ENCODE results near the gene ODAD2.
"Not testable (repeated sequence)": the region's sequence is repeated elsewhere in the genome, so short reads cannot be mapped to it uniquely, and the experiment has no call there.

The ODAD2 gene

DNA sequence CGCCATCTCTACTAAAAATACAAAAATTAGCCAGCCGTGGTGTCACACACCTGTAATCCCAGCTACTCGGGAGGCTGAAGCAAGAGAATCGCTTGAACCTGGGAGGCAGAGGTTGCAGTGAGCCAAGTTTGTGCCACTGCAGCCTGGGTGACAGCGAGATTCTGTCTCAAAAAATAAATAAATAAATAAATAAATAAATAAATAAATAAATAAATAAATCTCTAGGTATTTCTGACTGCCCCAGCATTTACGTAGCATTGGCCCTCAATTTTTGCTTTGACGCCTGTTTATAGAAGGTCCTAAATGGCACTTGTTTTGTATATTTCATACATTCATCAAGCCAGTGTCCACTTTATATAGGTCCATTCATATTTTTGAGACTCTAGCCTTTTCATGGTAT lies 28.9 kb downstream of the ODAD2 start:
- DNase-seq: not testable (repeated sequence)

DNA sequence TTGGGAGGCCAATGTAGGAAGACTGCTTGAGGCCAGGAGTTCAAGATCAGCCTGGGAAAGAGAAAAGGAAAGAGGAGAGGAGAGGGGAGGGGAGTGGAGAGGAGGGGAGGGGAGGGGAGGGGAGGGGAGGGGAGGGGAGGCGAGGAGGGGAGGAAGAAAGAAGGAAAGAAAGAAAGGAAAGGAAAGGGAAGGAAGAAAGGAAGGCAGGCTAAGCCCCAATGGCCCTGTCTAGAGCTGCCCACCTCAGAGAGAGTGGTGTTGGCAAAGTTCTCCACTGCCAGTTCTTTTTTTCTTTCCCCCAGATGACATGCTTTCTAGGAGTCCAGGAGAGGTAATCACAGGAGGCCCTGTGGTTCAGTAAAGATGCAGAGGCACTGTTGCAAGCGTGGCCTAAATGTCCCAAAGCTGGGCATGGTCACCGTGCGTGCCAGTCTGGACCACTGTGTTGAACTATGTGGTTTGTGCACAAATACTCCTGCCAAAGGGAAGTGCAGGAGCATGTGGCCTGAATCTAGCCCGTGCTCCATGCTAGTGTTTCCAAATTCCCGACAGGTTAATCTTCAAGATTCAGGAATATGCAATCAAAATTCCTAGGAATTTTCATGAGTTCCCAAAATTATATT lies 39.7 kb downstream of the ODAD2 start:
- DNase-seq: no peak

DNA sequence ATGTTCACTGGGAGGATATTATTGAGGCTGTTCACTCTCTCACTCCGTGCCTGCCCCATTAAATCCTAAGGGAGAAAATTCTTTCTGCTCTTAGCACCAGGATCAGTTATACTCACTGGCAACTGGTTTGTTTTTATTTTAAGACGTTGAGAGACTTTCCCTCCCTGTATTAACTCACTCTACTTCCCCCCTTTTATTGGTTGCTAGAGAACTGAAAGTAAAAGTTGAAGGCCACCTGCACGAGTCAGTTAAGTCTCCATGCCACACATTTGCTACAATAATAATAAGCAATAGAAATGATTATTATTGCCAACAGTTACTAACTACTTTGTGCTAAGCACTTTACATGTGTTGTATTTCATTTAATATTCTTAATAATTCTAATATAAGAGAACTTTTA lies 40.5 kb downstream of the ODAD2 start:
- not testable (repeated sequence) for DNase-seq

DNA sequence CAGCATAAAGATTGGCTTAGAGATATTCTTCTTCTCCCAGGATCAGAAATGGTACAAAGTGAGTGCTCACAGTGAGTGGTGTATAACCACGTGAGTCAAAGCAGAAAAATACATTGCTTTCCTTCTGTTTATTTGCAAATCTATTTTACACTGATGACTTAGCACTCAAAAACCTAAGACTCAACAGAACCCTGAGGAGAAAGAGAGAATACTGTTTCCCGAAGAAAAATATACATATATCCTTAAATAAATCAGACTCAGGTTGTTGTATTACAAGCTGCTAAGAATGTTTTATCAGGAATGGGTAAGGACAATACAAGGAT lies 48.7 kb downstream of the ODAD2 start:
- no peak for DNase-seq

DNA sequence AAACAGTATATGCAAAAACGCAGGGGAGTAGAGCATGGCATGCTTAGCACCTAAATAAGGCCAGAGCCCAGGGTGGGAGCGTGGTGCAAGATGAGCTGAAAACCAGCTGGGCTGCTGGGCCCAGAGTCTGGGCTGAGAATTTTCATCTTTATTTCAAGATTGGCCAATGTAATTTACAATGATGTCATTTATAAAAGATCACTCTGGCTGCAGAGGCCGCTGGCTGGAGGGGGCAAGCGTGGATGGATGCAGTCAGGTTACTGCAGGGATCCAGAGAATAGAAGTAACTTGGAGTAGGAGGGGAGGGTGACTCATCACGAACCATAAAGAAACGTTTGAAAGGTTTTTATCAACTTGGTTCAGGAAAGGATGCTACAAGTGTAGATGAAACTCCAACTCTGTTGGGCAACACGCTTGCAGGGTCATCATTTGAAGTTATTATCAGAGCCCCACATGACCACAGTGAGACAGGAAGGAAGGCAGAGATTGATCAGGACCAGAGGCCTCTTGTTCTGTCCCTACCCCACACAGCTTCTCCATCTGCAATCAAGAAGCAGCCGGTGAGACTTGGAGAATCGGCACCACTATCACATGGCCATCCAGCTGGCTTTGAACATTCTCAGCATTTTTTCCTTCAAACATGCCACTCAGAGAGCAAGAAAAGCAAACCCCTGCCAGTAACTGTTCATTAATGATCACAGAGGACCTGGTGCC lies 49.2 kb downstream of the ODAD2 start:
- no peak for DNase-seq

DNA sequence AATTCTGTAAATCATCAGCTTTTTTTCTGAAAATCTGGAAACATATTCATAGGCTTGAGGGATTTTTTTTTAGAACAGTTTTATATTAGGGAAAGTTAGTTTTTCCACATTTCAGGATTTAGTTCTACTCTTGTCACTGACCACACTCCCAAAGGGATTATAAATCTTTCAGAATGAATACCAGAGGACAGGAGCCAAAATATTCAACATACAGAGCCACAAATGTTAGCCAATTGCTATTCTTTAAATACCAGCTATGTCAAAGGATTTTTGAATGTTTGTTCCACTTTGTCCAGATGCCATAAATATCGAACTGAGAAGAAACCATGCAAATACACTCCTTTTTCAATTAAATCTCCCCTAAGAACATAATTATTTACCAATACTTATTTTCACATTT lies 50.7 kb downstream of the ODAD2 start:
- DNase-seq: no peak

DNA sequence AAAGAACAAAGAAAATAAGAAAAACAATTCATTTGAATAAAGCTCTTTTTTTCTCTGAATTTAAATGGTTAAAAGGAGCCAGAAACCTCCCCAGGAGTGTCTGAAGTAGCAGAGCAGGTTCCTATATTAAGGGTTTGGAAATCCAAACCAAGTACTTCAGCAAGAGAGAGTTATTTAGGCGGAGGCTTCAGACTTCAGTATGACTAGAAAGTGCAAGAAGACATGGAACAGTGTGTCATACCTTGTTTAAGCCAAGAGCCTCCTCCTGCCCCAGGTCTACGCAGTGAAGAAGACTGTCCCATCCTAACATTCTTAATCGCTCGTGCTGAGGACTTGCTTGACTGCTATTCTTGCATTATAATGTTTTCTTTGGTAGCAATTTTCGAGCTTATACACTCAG lies 51.3 kb downstream of the ODAD2 start:
- DNase-seq: no peak

DNA sequence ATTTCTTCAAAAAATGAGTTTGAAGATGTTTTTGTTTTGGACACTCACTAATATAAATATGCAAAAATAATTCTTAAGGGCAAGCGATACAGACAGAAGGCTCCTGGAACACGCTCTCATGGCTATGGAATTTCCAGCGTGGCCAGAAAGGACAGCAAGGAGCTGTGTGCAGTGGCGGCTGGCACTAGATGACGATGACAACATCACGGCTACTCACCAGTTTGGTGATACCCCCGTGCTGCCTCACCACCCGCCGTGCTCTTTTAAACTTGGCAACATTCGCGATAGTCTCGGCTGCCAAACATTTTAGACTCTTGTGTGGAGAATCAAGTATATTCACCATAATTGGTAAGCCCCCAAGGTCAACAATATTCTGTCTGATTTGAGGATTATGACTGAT lies 54.9 kb downstream of the ODAD2 start:
- no peak for DNase-seq

DNA sequence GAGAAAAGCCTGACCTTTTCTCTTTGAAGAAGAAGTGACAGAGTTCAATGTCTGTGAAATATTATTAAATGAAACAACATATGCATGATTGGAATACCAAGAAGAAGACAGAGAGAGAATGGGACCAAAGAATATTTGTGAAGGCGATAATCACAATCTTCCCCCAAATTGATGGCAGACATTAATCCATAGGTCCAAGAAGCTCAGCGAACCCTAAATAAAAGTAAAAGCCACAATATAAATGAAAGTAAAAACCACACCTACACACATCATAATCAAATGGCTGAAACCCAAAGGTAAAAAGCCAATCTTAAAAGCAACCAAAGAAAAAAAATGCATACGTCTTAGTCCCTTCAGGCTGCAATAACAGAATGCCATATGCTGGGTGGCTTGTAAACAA lies 84.0 kb downstream of the ODAD2 start:
- no peak for DNase-seq

DNA sequence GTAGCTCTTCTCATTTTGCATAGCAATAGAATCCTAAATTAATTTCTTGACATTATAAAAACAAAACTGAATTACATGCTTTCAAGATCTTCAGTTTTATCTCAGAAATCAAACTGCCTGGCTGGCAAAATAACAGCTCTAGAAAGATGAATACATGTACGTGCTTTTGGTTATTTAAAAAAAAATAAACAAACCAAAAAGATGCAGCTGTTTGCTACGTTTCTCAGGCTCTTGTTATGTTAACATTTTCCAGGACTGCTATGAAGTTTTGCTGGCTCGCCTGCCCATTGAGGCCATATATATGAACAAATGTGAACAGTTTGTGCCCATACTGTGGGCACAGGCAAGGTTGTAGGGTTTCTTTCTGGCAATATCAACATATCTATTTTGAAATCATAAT lies 86.6 kb downstream of the ODAD2 start:
- no peak for DNase-seq

DNA sequence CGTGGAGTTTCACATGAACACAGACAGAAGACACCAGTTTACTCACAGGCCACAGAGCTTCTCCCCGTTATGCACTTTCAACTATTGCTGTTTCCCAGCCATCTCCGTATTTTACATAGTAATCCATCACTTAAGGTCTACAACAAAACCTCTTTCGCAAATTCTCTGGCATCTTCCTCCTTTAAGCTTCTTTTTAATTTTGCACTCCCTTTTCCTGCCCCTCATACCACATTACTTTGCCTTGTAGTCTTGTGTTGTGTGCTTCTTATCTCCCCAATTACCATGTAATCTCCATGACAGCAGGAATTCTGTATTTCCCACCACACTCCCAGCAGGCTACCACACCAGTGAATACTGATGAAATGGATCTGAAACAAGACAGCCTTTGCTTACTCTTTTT lies 87.3 kb downstream of the ODAD2 start:
- DNase-seq: no peak

DNA sequence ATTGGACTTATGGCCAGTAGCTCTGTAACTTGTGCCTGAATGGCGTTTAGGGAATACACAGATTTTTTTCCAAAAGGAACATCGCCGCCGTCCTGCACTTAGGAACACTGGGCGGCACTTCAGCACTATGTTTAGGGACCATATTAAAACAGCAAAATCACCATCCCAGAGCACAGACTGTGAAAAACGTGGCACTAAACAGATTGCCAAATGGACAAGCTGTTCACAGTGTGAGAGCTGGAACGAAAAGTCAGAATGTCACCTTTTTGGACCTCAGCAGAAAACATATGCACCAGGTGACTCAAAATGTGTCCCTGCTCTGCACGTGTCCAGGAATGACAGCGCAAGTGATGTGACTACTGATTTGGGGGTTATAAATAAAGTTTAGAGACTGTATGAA lies 87.9 kb downstream of the ODAD2 start:
- DNase-seq: no peak

DNA sequence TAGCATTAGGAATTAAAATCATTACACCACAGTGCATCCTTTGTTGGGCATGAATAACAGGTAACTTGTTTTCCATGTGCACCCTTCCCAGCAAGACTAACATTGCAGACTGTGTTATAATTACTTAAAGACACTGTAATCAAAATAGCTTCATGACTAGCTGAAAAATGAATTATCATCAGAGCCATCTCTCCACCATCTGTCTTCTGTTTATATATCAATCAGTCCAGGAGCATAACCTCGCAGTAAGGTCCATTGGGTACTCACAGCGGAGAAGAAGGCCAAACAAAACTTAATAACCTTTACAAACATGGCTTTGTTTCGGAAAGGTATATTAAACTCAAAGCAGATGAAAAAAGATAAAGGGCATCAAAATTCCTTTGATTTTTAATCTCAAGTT lies 90.6 kb downstream of the ODAD2 start:
- DNase-seq: no peak

DNA sequence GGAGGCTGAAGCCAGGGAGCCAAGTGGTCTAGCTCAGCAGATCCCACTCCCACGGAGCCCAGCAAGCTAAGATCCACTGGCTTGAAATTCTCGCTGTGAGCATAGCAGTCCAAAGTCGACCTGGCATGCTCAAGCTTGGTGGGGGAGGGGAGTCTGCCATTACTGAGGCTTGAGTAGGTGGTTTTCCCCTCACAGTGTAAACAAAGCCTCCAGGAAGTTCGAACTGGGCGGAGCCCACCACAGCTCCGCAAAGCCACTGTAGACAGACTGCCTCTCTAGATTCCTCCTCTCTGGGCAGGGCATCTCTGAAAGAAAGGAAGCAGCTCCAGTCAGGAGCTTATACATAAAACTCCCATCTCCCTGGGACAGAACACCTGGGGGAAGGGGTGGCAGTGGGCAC lies 99.4 kb downstream of the ODAD2 start:
- not testable (repeated sequence) for DNase-seq

DNA sequence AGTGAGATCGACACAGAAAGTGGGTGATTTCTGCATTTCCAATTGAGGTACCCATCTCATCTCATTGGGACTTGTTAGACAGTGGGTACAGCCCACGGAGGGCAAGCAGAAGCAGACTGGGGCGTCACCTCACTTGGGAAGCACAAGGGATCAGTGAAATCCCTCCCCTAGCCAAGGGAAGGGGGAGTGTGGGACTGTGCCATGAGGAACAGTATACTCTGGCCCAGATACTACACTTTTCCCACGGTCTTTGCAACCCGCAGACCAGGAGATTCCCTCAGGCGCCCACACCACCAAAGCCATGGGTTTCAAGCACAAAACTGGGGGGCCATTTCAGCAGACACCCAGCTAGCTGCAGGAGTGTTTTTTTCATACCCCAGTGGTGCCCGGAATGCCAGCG lies 99.8 kb downstream of the ODAD2 start:
- no peak for DNase-seq

DNA sequence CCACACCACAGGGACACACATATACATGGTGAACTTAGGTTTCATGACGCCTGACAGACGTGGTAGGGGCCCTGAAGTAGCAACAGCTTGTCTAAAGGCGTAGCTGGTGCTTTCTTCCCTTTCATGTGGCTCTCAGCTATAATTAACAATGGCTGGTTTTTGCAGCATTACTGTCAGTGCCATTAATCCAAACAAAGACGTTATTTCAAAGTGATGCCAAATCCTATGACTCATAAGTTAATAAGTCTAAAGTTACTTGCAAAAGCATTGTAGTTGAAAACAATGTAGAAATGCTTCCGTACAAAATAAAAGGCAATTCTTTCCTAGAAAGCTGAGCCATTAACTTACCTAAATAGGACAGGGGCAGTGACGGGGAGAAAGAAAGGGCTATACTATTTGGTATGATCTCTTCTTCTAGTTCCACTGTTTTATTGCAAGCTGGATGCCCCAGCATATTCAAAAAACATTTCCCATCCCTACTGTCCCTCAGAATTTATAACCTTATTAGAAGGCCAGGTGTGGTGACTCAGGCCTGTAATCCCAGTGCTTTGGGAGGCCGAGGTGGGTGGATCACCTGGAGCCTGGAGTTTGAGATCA lies 105.4 kb downstream of the ODAD2 start:
- no peak for DNase-seq

DNA sequence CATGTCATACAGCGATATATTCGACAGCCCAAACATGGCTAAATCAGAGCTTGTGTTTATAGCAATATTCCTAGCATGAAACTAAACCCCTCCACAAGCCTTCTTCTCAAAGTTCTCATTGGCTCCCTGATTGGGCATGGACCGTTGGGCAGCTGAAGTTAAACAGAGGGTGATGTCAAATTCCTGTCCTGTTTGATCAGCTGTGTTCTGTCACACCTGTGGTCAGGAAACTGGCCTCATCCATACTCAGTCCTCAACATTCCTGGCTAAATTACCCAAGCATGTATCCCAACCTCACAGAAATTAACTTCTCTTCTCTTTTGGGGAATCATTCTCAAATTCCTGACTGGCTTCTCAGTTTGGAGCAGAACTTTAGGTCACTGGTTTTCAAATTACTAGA lies 107.9 kb downstream of the ODAD2 start:
- DNase-seq: no peak

DNA sequence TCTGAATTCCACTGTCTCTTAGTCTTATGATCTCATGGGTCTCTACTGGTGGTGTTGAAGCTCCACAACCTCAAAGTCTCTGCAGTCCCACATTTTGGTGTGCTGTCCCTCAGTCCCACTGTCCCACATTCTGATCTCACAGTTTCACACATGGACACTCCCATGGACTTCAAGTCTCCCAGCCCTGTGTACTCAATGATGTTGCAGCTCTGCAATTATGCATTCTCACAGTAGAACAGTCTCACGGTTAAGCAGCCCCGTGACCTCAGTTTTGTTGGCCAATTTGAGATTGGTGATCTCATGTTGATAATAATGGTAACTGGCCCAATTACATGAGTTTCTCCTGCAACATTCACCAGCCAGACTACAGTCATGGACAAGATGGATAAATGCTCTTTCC lies 109.4 kb downstream of the ODAD2 start:
- no peak for DNase-seq

DNA sequence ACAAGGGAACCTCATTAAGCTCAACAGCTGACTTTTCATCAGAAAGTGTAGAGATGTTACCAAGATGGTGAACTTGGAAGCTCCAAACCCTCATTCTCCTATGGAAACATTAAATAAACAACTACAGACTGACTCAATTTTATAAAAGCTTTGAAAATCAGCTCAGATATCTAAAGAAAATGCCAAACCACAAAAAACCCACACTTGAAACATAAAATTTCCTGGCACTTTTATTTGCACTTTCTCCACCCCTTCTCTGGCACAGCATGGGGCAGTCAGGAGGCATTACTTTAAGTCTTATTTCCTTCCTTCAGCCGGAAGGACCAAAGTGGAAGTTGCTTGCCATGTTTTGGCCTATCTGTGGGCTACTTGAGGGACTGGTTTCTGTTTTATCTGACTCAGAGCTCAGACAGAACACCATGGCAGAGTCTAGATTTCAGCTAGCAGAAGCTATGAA lies 114.7 kb downstream of the ODAD2 start:
- no peak for DNase-seq

DNA sequence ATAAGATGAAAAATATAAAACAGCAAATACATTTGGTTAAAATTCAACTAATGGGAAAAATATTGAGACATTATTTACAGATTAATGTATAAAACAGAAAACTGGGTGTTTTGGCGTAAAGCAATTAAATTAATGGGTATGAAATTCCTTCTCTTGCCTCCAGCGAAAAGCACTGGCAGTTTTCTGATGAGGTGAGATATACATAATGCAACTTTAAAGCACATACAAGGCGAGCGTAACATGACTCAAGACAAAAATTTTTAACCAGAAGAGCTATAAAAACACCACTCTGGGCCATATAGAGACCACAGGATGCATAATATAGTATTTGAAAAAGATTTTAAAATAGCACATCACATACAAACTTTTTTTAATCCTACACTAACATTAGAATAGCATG lies 120.6 kb downstream of the ODAD2 start:
- DNase-seq: no peak

DNA sequence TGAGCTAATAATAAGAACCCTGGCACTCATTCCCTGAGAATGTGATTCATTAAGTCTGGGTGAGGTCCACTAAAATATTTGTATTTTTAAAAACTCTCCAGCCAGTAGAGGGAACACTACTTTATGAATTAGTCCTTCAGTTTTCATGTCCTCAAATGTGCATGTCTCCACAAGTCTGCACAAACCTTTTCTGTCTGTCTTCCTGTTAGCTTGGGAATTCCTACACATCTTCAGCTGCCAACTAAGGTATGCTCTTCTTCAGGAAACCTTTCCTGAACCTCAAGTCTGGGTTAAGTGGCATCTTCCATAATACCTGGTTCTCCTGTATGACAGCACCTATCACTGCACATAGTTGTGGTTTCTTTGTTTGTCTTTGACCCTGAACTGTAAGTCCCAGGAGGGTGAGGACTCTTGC lies 133.7 kb downstream of the ODAD2 start:
- DNase-seq: no peak

DNA sequence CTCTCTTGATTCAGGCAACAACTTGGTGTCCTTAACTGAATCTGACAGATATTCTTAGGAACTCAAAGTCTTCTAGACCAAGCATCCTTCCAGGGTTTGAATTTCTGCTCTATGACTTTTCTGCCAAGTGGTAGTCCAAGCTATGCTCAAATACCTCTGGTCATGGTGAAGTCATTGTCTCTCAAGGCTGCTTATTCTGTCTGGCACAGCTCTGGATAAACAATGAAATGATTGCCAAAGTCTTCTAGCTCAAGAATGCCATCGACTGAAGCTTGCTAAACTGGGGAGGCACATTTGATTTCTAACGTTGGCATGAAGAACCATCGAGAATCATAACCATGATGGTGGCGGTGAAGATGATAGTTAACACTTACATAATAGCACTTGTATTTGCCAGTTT lies 137.1 kb downstream of the ODAD2 start:
- DNase-seq: no peak

DNA sequence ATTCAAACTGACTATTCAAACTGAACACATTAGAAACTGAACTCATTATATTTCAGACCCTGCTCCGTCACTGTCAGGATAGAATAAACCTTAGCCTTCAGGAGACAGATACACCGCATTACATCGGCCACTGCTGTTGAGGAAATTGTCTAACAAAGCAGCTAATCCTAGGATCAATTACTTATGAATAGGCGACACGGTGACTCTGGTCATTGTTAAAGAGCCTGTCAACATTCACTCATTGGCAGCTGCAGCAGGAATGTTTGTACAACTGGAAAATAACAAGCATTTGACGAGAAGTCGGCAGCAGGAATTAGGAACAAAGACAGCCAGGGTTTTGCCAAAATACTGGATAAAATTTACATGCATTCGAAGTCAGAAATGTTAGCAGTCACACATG lies 141.3 kb downstream of the ODAD2 start:
- peak; percentile 30 for DNase-seq

DNA sequence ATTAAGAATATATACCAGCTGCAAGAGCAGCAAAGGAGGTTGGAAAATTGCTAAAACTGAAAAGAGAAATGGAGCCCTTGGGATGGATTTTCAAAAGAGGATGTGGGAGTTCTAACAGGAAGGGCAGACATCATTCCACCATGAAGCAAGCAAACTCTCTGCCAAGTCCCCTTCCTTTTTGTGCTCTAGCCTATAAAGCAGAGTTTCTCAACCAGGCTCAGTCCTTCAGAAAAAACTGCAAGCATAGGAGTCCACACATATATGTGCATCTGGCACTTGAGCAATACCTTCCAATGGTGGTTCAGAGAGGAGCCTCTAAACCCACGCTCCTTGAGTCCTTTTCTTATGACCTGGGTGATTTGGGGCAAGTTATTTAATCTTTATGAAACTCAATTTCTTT lies 154.7 kb downstream of the ODAD2 start:
- no peak for DNase-seq

DNA sequence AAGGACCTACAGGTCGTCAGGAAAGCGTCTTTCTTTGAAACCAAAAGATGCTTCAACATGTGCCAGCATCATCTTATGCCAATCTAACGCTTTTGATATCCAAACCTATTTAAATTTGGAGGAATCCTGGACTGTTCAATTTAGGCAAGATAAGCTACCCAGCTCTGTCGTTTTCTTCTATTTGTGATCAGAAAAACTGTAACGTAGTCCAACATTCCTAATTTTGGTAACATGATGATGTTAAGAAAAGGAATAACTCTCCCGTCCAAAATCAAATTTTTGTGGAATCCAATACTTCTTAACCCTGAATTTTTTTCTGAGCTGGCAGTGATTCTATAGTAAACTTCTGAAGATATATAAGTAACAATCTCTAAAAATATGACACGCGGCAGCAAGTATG lies 160.0 kb downstream of the ODAD2 start:
- no peak for DNase-seq

All from NCI-H82 (cell line).